SK-N-MC (cell line): Measurements from ENCODE around the gene HTR4.
"Not testable (repeated sequence)": the region's sequence is repeated elsewhere in the genome, so short reads cannot be mapped to it uniquely, and the experiment has no call there.

ENCODE experiments used
- DNase-seq: peaks from one replicate; pipeline ENCODE4 v3.0.0-alpha.2; 2011; ENCODE audit warnings: low read depth, low spot score
- H3K27ac ChIP-seq: fragments of 200-600 bp; sonication (generic); 2 replicates; pipeline ENCODE4 v1.5.1; 2016; ENCODE audit warnings: mixed run types
- H3K36me3 ChIP-seq: fragments of 200-600 bp; sonication (generic); 2 replicates; pipeline ENCODE4 v1.6.1; 2017; ENCODE audit warnings: antibody characterized with exemption, low read length, mixed read lengths; ENCODE audit not compliant: insufficient read depth
- H3K4me3 ChIP-seq: fragments of 200-600 bp; sonication (generic); 2 replicates; pipeline ENCODE4 v1.5.1; 2016
- H3K9ac ChIP-seq: fragments of 200-600 bp; sonication (generic); 2 replicates; pipeline ENCODE4 v1.8.0; 2017; ENCODE audit warnings: mixed run types, mixed read lengths; ENCODE audit not compliant: insufficient read length
- H3K9me3 ChIP-seq: fragments of 200-600 bp; sonication (generic); 2 replicates; pipeline ENCODE4 v1.6.1; 2017; ENCODE audit warnings: low read depth, mild to moderate bottlenecking, antibody characterized with exemption, low read length, moderate library complexity, mixed read lengths
- EZH2 ChIP-seq: fragments of 200-600 bp; sonication (generic); IDR thresholded peaks from one replicate; pipeline ENCODE4 v1.6.1; 2017; ENCODE audit warnings: antibody characterized with exemption
- FOXP2 ChIP-seq: optimal IDR thresholded peaks from 2 replicates; pipeline ENCODE3; 2011; ENCODE audit warnings: mild to moderate bottlenecking, moderate library complexity; ENCODE audit not compliant: insufficient read depth; ENCODE audit errors: extremely low read length, control extremely low read depth
- POLR2AphosphoS5 ChIP-seq: IDR thresholded peaks from 2 replicates; pipeline ENCODE4 v1.6.1; 2012; ENCODE audit warnings: mild to moderate bottlenecking, low read depth, low read length, borderline replicate concordance

Gene HTR4

DNA sequence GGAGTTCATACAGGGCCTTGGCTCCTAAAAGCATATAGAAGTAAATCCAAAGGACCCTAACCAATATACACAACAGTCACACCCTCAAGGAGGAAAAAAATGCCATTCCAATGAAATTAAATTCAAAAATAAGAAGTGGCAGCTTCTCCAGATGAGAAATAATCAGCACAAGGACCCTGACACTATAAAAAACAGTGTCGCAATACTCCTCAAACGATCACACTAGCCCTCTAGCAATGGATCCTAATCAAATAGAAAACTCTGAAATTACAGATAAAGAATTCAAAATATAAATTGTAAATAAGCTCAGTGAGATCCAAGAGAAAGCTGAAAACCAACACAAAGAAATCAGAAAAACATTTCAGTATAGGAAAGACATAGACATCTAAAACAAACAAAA lies 33.5 kb upstream of the HTR4 start:
- H3K36me3 ChIP-seq, result no peaks in the 10 kb centered on the region
- TF ChIP-seq FOXP2 (no peak), EZH2 (no peak), POLR2AphosphoS5 (no peak)
- no peaks in the 10 kb centered on the region for H3K9me3 ChIP-seq
- no peak for DNase-seq
- no peak overlapping the region for H3K27ac ChIP-seq
- no peak overlapping the region for H3K4me3 ChIP-seq
- no peak overlapping the region for H3K9ac ChIP-seq

DNA sequence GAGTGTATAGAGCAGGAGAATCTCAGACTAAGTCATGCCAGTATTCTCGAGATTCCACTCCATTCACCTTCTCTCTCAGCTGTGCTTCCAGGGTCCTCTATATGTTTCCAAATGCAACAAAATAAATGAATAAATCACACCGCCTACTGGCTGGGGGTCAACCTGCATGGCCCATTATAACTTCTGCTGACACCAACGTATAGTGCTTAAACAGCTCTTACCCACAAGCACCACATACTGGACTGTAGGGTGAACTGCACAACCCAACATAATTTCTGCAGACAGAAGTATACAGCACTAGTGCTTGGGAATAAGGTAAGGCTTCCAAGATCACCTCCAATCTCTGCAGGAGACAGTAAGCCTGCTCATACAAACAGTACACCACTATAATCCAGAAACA lies 33.1 kb upstream of the HTR4 start:
- no peak overlapping the region for H3K27ac ChIP-seq
- H3K36me3 ChIP-seq, result no peaks in the 10 kb centered on the region
- TF ChIP-seq EZH2, result no peak
- TF ChIP-seq POLR2AphosphoS5, result no peak
- TF ChIP-seq FOXP2, result no peak
- H3K4me3 ChIP-seq, result no peak overlapping the region
- H3K9ac ChIP-seq, result no peak overlapping the region
- no peaks in the 10 kb centered on the region for H3K9me3 ChIP-seq
- DNase-seq, result no peak

DNA sequence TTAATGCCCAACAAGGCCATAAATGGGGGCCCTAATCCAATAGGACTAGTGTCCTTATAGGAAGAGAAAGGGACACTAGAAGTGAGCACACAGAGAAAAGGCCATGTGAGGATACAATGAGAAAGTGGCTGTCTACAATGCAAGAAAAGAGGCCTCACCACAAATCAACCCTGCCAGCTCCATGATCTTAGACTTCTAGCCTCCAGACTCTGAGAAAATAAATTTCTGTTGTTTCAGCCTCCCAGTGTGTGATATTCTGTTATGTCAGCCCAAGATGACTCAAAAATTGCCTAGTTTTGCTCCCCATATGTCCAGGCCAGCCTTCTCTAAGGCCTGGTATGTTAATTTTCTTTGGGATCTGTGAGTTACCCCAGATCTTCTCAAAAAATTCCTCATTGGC lies 32.3 kb upstream of the HTR4 start:
- H3K4me3 ChIP-seq, result no peak overlapping the region
- H3K27ac ChIP-seq, result no peak overlapping the region
- no peaks in the 10 kb centered on the region for H3K9me3 ChIP-seq
- DNase-seq, result no peak
- no peaks in the 10 kb centered on the region for H3K36me3 ChIP-seq
- H3K9ac ChIP-seq, result no peak overlapping the region
- no peak for TF ChIP-seq FOXP2
- TF ChIP-seq EZH2, result no peak
- no peak for TF ChIP-seq POLR2AphosphoS5

DNA sequence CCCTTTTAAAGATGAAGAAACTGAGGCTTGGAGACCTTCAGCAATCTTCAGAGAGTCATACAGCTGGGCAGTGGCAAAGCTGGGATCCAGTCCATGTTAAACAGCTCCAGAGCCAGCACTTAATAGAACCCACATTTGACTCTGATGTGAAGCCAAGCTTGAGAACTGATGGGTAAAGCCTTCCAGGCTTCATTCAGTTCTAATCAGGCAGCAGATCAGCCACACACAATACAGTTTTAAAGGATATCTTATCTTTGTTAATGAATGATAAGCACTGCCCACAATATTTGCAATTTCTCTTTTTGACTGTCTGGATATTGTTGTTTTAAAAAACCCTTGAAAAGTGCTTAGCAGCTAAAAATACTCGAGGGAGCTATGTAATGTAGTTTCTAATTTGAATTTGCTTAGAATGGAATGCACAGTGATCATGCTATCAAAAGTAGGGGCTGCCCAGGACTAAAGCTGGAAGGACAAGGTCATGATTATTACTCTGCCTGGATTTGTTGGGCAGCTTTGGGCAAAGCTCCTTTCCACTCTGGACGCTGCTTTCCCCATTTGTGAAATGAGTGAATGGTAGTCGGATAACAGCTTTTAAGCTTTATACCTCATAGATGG lies 31.3 kb upstream of the HTR4 start:
- TF ChIP-seq POLR2AphosphoS5 (no peak), FOXP2 (no peak), EZH2 (no peak)
- Histone ChIP-seq H3K9ac (no peak overlapping the region), H3K9me3 (no peaks in the 10 kb centered on the region), H3K27ac (no peak overlapping the region), H3K36me3 (no peaks in the 10 kb centered on the region), H3K4me3 (no peak overlapping the region)
- DNase-seq, result no peak

DNA sequence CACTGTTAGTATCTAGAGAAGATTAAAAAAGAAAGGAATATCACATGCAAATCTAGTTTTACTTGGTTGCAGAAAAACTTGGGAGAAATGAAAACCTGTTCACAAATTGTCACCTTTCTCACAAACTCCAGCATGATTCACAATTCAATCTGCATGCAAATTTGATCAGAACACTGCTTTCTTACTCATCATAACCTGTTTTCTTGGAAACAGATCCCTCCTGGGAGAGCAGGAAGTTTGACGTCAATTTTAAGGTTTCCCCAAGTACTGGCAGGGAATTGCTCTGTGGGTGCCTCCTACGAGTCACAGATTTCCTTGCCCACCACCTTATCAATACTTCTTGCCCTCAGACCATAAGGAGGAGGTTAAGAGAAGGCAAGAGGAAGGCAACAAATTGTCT lies 30.2 kb upstream of the HTR4 start:
- no peaks in the 10 kb centered on the region for H3K36me3 ChIP-seq
- H3K9me3 ChIP-seq, result no peaks in the 10 kb centered on the region
- no peak overlapping the region for H3K4me3 ChIP-seq
- no peak overlapping the region for H3K27ac ChIP-seq
- no peak overlapping the region for H3K9ac ChIP-seq
- TF ChIP-seq POLR2AphosphoS5, result no peak
- no peak for TF ChIP-seq EZH2
- no peak for TF ChIP-seq FOXP2
- DNase-seq, result no peak

DNA sequence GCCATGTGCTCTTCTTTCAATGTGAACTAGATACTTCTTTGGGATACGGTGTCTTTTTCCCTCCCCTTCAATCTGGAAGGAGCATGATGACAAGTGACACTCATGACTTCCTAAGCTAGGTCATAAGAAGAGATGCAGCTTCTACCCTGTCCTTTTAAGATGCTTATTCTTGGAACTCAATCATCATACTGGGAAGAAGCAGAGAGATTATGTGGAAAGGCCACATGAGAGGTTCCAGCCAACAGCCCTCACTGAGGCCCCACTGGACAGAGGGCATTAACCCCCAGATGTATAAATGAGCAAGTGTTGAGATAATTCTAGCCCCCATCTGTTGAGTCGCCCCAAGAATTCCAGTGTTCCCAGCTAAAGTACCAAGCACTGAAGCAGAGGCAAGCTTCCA lies 29.3 kb upstream of the HTR4 start:
- H3K27ac ChIP-seq, result no peak overlapping the region
- no peak overlapping the region for H3K4me3 ChIP-seq
- H3K9me3 ChIP-seq, result no peaks in the 10 kb centered on the region
- no peak for DNase-seq
- TF ChIP-seq POLR2AphosphoS5 (no peak), FOXP2 (no peak), EZH2 (no peak)
- no peak overlapping the region for H3K9ac ChIP-seq
- H3K36me3 ChIP-seq, result no peaks in the 10 kb centered on the region

DNA sequence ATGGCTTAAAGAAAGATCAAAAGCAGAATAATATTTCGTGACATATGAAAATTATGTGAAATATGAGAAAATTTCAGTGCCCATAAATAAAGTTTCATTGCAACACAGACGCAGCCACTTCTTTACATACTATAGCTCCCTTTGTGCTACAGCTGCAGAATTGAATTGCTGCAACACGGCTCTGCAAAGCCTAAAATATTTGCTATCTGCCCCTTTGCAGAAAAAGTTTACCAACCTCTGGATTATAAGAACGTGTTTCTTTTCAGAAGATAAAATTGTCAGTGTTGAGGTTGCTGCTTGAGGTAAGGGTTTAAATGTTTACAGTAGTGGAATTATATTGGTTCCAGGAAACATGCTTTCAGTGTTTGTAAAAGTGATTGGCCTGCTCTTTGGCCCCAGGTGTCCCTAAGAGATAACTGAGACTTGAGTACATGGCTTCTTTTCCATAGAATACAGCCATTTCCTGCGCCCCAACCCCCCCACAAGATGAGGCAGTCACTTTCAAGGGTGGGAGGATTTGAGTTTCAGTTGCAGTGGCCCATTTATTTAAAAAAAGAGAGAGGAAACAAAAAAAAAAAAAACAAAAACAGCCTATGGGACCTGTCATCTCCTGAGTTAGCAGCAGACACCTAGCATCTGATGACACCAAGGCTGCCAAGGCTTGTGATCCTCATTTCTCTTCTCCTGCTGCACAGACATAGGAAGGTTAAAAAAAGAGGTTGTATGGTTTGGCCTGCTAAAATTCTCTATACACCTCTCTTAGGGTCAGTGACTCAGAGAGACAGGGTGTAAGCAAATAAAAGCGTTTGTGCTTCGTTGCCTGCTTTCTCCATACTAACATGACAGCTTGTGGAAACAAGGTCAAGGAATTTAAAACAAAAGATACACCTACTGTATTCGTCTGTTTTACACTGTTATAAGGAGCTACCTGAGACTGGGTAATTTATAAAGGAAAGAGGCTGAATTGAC lies 28.0 kb upstream of the HTR4 start:
- no peak for DNase-seq
- no peak overlapping the region for H3K27ac ChIP-seq
- H3K9me3 ChIP-seq, result no peaks in the 10 kb centered on the region
- H3K36me3 ChIP-seq, result no peaks in the 10 kb centered on the region
- H3K9ac ChIP-seq, result no peak overlapping the region
- no peak overlapping the region for H3K4me3 ChIP-seq
- TF ChIP-seq EZH2, result no peak
- no peak for TF ChIP-seq POLR2AphosphoS5
- no peak for TF ChIP-seq FOXP2

DNA sequence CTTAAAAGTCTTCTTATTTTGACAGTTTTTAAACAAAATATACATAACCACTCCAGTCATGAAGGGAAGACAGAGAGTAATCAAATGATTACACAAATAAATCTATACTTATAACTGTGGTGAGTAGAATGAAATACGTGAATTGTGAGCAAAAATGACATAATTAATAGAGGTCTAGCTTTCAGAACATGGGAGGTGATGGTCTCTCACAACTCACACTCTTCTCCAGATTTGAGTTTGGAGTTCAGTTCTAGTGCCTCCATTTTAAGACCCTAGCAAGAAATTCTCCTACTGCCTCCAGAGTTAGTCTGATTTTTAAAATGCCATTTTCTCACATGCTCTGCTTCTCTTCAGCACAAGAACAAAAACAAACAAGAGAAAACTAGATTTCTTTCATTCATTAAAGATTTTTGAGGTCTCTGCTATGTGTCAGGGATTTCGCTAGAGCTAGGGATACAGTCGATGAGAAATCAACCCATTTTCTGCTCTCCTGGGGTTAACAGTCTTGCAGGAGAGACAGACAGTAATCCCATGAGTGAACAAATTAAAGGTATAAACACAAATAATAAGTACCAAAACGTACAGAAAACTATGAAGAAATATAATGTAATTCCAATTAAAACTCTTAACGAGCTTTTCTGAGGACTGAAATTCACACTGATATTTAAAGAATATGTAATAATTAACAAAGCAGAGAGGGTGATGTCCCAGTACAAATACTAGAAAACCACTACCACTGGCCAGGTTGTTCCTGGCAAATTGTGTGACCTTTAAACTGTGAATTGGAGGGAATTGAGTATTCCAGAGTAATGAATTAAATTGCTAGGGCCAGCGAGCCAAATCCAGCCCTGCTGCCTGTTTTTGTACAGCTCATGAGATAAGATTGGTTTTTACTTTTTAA lies 27.1 kb upstream of the HTR4 start:
- Histone ChIP-seq H3K36me3 (no peaks in the 10 kb centered on the region), H3K4me3 (no peak overlapping the region), H3K9me3 (no peaks in the 10 kb centered on the region), H3K9ac (no peak overlapping the region), H3K27ac (no peak overlapping the region)
- no peak for DNase-seq
- TF ChIP-seq FOXP2 (no peak), POLR2AphosphoS5 (no peak), EZH2 (no peak)

DNA sequence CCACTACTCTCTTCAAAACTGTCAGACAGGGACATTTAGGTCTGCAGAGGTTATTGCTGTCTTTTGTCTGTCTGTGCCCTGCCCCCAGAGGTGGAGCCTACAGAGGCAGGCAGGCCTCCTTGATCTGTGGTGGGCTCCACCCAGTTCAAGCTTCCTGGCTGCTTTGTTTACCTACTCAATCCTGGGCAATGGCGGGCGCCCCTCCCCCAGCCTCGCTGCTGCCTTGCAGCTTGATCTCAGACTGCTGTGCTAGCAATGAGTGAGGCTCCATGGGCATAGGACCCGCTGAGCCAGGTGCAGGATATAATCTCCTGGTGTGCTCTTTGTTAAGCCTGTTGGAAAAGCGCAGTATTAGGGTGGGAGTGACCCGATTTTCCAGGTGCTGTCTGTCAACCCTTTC lies 19.4 kb upstream of the HTR4 start:
- not testable (repeated sequence) for DNase-seq, H3K9ac ChIP-seq, H3K27ac ChIP-seq, H3K9me3 ChIP-seq, H3K4me3 ChIP-seq, H3K36me3 ChIP-seq
